ENCODE data around the gene BCL11A.

- TF ChIP-seq REST (IDR thresholded peaks at IDR 0.05; ENCODE audit: borderline replicate concordance) = no peak
- TF ChIP-seq POLR2AphosphoS5 (IDR thresholded peaks at IDR 0.05) = no peak
- TF ChIP-seq CTCF (IDR thresholded peaks at IDR 0.05; ENCODE audit: poor library complexity, severe bottlenecking) = no peak
- TF ChIP-seq EZH2 (IDR thresholded peaks at IDR 0.05; ENCODE audit: borderline replicate concordance, insufficient read depth, low read length, poor library complexity, severe bottlenecking) = no peak
- TF ChIP-seq EP300 (conservative IDR thresholded peaks at IDR 0.05; ENCODE audit: poor library complexity, severe bottlenecking) = no peak
These were observed 43.0 kb upstream of the BCL11A start for GRCh38 chr2:60596411-60596810.
